ENCODE measurements around the gene ANKS3. TPM values are rescaled to one million over a fixed set of nuclear protein-coding genes. Genes with fewer than 3 reads are reported as not detected.

Gene ANKS3
- total and polyA plus RNA-seq, 8 donors = 11.6 to 183 (median 25.9) TPM

DNA sequence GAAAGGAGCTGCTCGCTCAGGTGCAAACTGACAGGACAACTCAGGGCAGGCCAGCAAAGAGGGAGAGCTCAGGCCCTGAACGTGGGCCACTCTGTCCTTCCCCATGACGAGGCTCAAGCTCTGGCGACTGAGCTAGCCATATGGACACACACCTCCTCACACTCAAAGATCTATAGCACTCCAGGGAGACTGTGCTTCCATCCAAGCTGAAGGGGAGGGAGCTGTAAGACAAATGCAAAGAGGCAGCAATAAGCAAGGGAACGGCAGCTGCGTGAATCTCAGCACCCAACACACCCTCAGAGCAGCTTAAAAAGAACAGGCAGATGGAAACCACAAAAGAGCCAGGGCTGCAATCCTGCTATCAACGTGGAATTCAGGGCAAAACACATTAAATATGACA lies 27.2 kb downstream of the ANKS3 start:
- WGBS, 5 donors = 88 to 91% (median 89%) methylated on average over 7 of the region's 7 CpGs
- peaks cover 11 to 95% (median 89%) of the 10 kb centered on the region in 4 donors for H3K36me3 ChIP-seq
- no peak for DNase-seq

DNA sequence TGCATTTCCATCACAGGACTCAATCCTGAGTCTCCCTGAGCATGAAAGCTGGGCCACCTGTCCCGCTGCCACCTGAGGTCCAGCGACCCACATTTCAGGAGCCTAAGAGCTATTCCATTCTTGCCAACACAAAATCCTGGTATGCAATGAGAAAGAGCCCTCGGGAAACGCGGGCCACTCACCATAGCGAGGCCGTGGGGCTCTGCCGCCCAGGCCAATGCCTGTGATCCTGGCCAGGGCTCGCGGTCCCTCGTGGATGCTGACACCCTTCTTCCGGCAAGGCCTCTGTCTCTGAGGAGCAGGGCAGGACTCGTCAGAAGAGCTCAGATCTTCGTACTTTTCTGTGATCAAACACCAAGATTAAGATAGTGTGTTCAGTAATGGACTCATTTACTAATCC lies 29.2 kb downstream of the ANKS3 start:
- no peak overlapping the region for H3K27ac ChIP-seq
- peaks cover 26 to 95% (median 89%) of the 10 kb centered on the region in 4 donors for H3K36me3 ChIP-seq
- intact Hi-C loops (cut with DNase I; ENCODE audit: low total_unique reads) = no loop called here

More for the DNA sequence above, 27.2 kb downstream of the ANKS3 start:
- intact Hi-C loops (cut with DNase I; ENCODE audit: low total_unique reads) = no loop called here
- H3K4me3 ChIP-seq = no peak overlapping the region
- H3K27me3 ChIP-seq = no peaks in the 10 kb centered on the region
- no peak for TF ChIP-seq POLR2A (IDR thresholded peaks at IDR 0.05)
- TF ChIP-seq, protein P1, sequence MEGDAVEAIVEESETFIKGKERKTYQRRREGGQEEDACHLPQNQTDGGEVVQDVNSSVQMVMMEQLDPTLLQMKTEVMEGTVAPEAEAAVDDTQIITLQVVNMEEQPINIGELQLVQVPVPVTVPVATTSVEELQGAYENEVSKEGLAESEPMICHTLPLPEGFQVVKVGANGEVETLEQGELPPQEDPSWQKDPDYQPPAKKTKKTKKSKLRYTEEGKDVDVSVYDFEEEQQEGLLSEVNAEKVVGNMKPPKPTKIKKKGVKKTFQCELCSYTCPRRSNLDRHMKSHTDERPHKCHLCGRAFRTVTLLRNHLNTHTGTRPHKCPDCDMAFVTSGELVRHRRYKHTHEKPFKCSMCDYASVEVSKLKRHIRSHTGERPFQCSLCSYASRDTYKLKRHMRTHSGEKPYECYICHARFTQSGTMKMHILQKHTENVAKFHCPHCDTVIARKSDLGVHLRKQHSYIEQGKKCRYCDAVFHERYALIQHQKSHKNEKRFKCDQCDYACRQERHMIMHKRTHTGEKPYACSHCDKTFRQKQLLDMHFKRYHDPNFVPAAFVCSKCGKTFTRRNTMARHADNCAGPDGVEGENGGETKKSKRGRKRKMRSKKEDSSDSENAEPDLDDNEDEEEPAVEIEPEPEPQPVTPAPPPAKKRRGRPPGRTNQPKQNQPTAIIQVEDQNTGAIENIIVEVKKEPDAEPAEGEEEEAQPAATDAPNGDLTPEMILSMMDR (IDR thresholded peaks at IDR 0.05) = no peak
- TF ChIP-seq EP300 (IDR thresholded peaks at IDR 0.05) = no peak
- no peak for TF ChIP-seq POLR2AphosphoS5 (IDR thresholded peaks at IDR 0.05)
- no peaks in the 10 kb centered on the region for H3K9me3 ChIP-seq
- H3K4me1 ChIP-seq = peaks cover 0 to 5% (median 3%) of the 10 kb centered on the region in 4 donors
- no peak overlapping the region for H3K27ac ChIP-seq

DNA sequence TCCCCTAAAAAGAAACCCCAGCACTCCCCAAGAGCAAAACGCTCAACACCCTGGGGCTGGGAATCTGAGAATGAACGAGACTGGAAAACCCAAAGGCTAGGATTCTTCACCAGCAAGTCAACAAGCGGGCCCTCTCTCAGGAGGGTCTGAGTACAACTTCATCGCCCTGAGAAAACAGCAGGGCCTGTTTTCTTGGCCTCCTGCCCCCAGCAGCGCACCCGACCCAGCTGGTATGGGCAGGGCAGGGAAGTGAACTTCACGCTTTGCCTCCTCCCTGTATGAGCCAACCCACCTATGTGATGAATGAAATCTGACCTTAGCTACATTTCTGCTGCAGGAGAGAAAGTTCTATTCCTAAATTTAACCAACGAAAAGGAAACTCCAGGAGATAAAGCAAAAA lies 29.6 kb downstream of the ANKS3 start:
- Histone ChIP-seq H3K27me3 (no peaks in the 10 kb centered on the region), H3K9me3 (no peaks in the 10 kb centered on the region), H3K27ac (no peak overlapping the region), H3K36me3 (peaks cover 28 to 95% (median 89%) of the 10 kb centered on the region in 4 donors), H3K4me1 (peaks cover 0 to 19% (median 13%) of the 10 kb centered on the region in 4 donors), H3K4me3 (no peak overlapping the region)
- WGBS, 5 donors = 73 to 83% (median 81%) methylated on average over 8 of the region's 8 CpGs
- TF ChIP-seq, protein P1 (IDR thresholded peaks at IDR 0.05) = no peak
- no peak for TF ChIP-seq POLR2AphosphoS5 (IDR thresholded peaks at IDR 0.05)
- TF ChIP-seq EP300 (IDR thresholded peaks at IDR 0.05) = no peak
- no peak for TF ChIP-seq POLR2A (IDR thresholded peaks at IDR 0.05)
- intact Hi-C loops (cut with DNase I; ENCODE audit: low total_unique reads) = no loop called here
- no peak for DNase-seq

More for the DNA sequence above, 29.2 kb downstream of the ANKS3 start:
- Histone ChIP-seq H3K9me3 (no peaks in the 10 kb centered on the region), H3K4me1 (peaks cover 0 to 19% (median 13%) of the 10 kb centered on the region in 4 donors), H3K27me3 (no peaks in the 10 kb centered on the region), H3K4me3 (no peak overlapping the region)
- no peak for TF ChIP-seq POLR2AphosphoS5 (IDR thresholded peaks at IDR 0.05)
- TF ChIP-seq, protein P1 (IDR thresholded peaks at IDR 0.05) = no peak
- TF ChIP-seq POLR2A (IDR thresholded peaks at IDR 0.05) = no peak
- no peak for TF ChIP-seq EP300 (IDR thresholded peaks at IDR 0.05)
- WGBS, 5 donors = 91 to 98% (median 96%) methylated on average over 14 of the region's 14 CpGs
- DNase-seq = no peak

DNA sequence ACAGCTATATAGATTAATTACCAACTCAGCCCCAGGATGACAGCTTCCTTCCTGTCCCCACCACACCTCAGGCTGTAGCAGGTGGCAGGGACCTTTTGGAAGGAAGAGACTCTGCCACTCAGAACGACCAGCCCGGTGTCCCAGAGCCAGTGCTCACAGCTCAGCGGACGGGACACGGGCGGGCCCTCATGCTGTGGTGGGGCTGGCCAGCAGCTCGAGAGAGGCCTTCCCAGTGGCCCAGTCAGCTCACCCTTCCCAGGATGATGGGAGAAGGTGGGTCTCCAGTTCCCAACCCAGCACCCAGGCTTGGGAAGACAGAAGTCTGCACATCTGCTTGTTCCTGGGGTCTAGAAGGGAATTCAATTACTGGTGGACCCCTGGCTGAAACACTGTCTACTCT lies 30.2 kb downstream of the ANKS3 start:
- Histone ChIP-seq H3K27me3 (no peaks in the 10 kb centered on the region), H3K4me1 (peaks cover 0 to 19% (median 13%) of the 10 kb centered on the region in 4 donors), H3K9me3 (no peaks in the 10 kb centered on the region), H3K4me3 (no peak overlapping the region), H3K27ac (no peak overlapping the region), H3K36me3 (peaks cover 34 to 95% (median 89%) of the 10 kb centered on the region in 4 donors)
- WGBS, 5 donors = 83 to 90% (median 88%) methylated on average over 6 to 7 of the region's 7 CpGs
- intact Hi-C loops (cut with DNase I; ENCODE audit: low total_unique reads) = no loop called here
- TF ChIP-seq POLR2A (IDR thresholded peaks at IDR 0.05) (no peak), EP300 (IDR thresholded peaks at IDR 0.05) (no peak), POLR2AphosphoS5 (IDR thresholded peaks at IDR 0.05) (no peak)
- TF ChIP-seq, protein P1 (IDR thresholded peaks at IDR 0.05) = no peak
- no peak for DNase-seq
